RWPE2 (cell line): Measurements from ENCODE around the gene XRCC5.

Source experiments
- ATAC-seq: fragments of 200-7000 bp; cut with Tn5 transposase; 3 replicates; pipeline ENCODE4 v1.9.1; 2021; ENCODE audit warnings: low read depth
- DNase-seq: peaks from one replicate; pipeline ENCODE4 v3.0.0-alpha.2; 2020; ENCODE audit warnings: low spot score
- H3K27ac ChIP-seq: fragments of 450-650 bp; 2 replicates; pipeline ENCODE4 v1.5.1; 2017; ENCODE audit warnings: mild to moderate bottlenecking; ENCODE audit not compliant: poor library complexity, severe bottlenecking
- H3K27me3 ChIP-seq: fragments of 250-450 bp; sonication (Bioruptor Pico); 2 replicates; pipeline ENCODE4 v1.5.1; 2021; ENCODE audit warnings: mild to moderate bottlenecking, moderate library complexity; ENCODE audit not compliant: insufficient read depth, poor library complexity, severe bottlenecking
- H3K36me3 ChIP-seq: fragments of 250-450 bp; sonication (Bioruptor Pico); 2 replicates; pipeline ENCODE4 v1.5.1; 2020; ENCODE audit warnings: low read depth, mild to moderate bottlenecking, moderate library complexity
- H3K4me1 ChIP-seq: fragments of 250-450 bp; sonication (Bioruptor Pico); 2 replicates; pipeline ENCODE4 v1.5.1; 2021; ENCODE audit warnings: mild to moderate bottlenecking, moderate library complexity; ENCODE audit not compliant: insufficient read depth, poor library complexity, severe bottlenecking
- H3K4me3 ChIP-seq: fragments of 250-450 bp; sonication (Bioruptor Pico); 2 replicates; pipeline ENCODE4 v1.5.1; 2021; ENCODE audit warnings: mild to moderate bottlenecking, moderate library complexity; ENCODE audit not compliant: severe bottlenecking
- H3K9me3 ChIP-seq: fragments of 250-450 bp; sonication (Bioruptor Pico); 2 replicates; pipeline ENCODE4 v1.5.1; 2021; ENCODE audit warnings: mild to moderate bottlenecking, moderate library complexity; ENCODE audit not compliant: severe bottlenecking
- TF ChIP-seq, protein P1 (sequence below): fragments of 450-650 bp; IDR thresholded peaks from one replicate; pipeline ENCODE4 v1.5.1; 2017; ENCODE audit warnings: mild to moderate bottlenecking, moderate library complexity; ENCODE audit not compliant: poor library complexity, severe bottlenecking

XRCC5 gene

GRCh38 chr2:216081012-216081411, 28.1 kb upstream of the XRCC5 start:
- no peaks in the 10 kb centered on the region for H3K36me3 ChIP-seq
- H3K9me3 ChIP-seq = no peaks in the 10 kb centered on the region
- no peaks in the 10 kb centered on the region for H3K4me1 ChIP-seq
- no peak overlapping the region for H3K27ac ChIP-seq
- H3K27me3 ChIP-seq = no peaks in the 10 kb centered on the region
- TF ChIP-seq, protein P1, sequence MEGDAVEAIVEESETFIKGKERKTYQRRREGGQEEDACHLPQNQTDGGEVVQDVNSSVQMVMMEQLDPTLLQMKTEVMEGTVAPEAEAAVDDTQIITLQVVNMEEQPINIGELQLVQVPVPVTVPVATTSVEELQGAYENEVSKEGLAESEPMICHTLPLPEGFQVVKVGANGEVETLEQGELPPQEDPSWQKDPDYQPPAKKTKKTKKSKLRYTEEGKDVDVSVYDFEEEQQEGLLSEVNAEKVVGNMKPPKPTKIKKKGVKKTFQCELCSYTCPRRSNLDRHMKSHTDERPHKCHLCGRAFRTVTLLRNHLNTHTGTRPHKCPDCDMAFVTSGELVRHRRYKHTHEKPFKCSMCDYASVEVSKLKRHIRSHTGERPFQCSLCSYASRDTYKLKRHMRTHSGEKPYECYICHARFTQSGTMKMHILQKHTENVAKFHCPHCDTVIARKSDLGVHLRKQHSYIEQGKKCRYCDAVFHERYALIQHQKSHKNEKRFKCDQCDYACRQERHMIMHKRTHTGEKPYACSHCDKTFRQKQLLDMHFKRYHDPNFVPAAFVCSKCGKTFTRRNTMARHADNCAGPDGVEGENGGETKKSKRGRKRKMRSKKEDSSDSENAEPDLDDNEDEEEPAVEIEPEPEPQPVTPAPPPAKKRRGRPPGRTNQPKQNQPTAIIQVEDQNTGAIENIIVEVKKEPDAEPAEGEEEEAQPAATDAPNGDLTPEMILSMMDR = no peak
- DNase-seq (no peak), ATAC-seq (peak; percentile 13; the same call in 2 of the 3 replicates)
- peak overlapping the region; percentile 49 for H3K4me3 ChIP-seq

- Histone ChIP-seq H3K4me3 (peak within 1 kb of the TSS; percentile 49), H3K4me1 (no peaks in the 10 kb centered on the region), H3K9me3 (no peaks in the 10 kb centered on the region), H3K36me3 (no peaks in the 10 kb centered on the region), H3K27me3 (no peaks in the 10 kb centered on the region), H3K27ac (no peak within 1 kb of the TSS)
- TF ChIP-seq, protein P1 = no peak
- ATAC-seq (peak; percentile 95), DNase-seq (peak; percentile 71)
Observed at GRCh38 chr2:216081487-216082116, 27.5 kb upstream of the XRCC5 start, which contains the start of the genes PECR and TMEM169. Gene PECR, minus strand, starts transcription at chr2:216081809. Its CDS starts 68 bp downstream, at chr2:216081741. Gene TMEM169, plus strand, starts transcription at chr2:216081919. Its CDS starts 14,045 bp downstream, at chr2:216095964.

GRCh38 chr2:216082117-216082711, 26.9 kb upstream of the XRCC5 start:
- no peaks in the 10 kb centered on the region for H3K27me3 ChIP-seq
- H3K9me3 ChIP-seq = no peaks in the 10 kb centered on the region
- TF ChIP-seq, protein P1 = no peak
- no peaks in the 10 kb centered on the region for H3K4me1 ChIP-seq
- ATAC-seq = no peak
- no peak overlapping the region for H3K27ac ChIP-seq
- H3K36me3 ChIP-seq = no peaks in the 10 kb centered on the region
- peak overlapping the region; percentile 49 for H3K4me3 ChIP-seq
- no peak for DNase-seq

- TF ChIP-seq, protein P1 = no peak
- H3K4me3 ChIP-seq = no peak overlapping the region
- no peaks in the 10 kb centered on the region for H3K9me3 ChIP-seq
- DNase-seq = no peak
- H3K4me1 ChIP-seq = no peaks in the 10 kb centered on the region
- no peaks in the 10 kb centered on the region for H3K36me3 ChIP-seq
- no peaks in the 10 kb centered on the region for H3K27me3 ChIP-seq
- ATAC-seq = no peak
- H3K27ac ChIP-seq = no peak overlapping the region
Observed at GRCh38 chr2:216082805-216083204, 26.3 kb upstream of the XRCC5 start.
